Muscle layer of colon (tissue), 2 donors: ENCODE data around the gene MAP2K4.
"Not testable (repeated sequence)": the region's sequence is repeated elsewhere in the genome, so short reads cannot be mapped to it uniquely, and the experiment has no call there.

Source experiments
- H3K27ac ChIP-seq: one replicate; pipeline ENCODE4 v1.7.0; 2013; ENCODE audit warnings: low read depth, mild to moderate bottlenecking, low read length, moderate library complexity
- H3K27me3 ChIP-seq, 2 donors: one replicate each; pipeline ENCODE4 v1.7.0; 2013; ENCODE audit warnings: low read length in 2 of 2, mild to moderate bottlenecking in 2 of 2; ENCODE audit not compliant: insufficient read depth in 2 of 2, control insufficient read depth in 1 of 2
- H3K36me3 ChIP-seq: one replicate; pipeline ENCODE4 v1.7.0; 2013; ENCODE audit warnings: mild to moderate bottlenecking, low read length; ENCODE audit not compliant: insufficient read depth
- H3K4me1 ChIP-seq: one replicate; pipeline ENCODE4 v1.7.0; 2013; ENCODE audit warnings: mild to moderate bottlenecking, low read length; ENCODE audit not compliant: insufficient read depth
- H3K4me3 ChIP-seq, 2 donors: one replicate each; pipeline ENCODE4 v1.7.0; 2013; ENCODE audit warnings: low read length in 2 of 2, low read depth in 1 of 2, mild to moderate bottlenecking in 1 of 2, moderate library complexity in 1 of 2
- H3K9ac ChIP-seq: one replicate; pipeline ENCODE4 v1.7.0; 2013; ENCODE audit warnings: low read length
- H3K9me3 ChIP-seq: one replicate; pipeline ENCODE4 v1.7.0; 2013; ENCODE audit warnings: mild to moderate bottlenecking, low read length
- donor health status: abdominal sarcoma.
- donor health status: Adenocarcinoma of cecum.

MAP2K4 gene

DNA sequence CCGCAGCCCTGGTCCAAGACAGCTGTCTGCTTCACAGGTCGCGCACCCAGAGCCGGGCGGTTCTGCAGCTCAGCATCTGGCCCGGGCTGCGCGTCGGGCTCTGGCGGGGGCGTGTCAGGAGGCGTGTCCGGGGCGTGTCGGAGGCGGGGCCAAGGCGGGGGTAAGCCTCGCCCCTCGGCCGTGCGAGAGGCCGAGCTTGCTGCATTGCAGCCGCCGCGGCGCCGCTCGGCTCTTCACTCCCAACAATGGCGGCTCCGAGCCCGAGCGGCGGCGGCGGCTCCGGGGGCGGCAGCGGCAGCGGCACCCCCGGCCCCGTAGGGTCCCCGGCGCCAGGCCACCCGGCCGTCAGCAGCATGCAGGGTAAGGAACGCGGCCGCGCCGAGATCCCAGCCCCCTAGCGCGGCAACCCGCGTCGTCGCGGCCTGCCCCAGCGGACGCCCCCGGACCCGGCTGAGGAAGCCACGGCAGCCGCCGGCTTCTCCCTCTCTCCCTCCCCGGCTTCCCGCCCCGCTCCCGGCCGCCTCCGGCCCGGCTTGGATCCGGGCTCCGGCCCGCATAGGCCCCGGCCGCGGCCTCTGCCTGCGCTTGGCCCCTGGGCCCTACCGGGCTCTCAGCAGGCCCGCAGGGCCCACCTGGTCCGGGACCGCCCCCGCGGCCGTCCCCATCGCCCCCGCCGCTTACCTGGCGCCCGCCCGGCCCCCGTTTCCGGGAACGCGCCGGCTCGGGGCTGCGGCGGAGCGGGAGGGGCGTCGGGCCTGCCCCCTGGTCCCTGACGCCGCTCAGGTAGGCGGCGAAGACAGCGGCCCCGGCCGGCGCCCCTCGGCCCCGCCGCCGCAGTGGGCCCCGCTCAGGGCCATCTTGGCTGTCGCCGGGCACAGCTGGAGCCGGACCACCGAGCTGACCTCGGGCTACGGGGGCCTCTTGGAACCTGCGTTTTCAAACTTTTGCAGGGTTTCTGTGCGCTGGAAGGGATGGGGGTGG is at the start of gene MAP2K4:
Gene MAP2K4 (plus strand): TSS at position 236 of the 981 bp plus-strand sequence. CDS start 10 bp downstream, at position 246.
- H3K36me3 ChIP-seq = no peaks in the 10 kb centered on the region
- H3K9ac ChIP-seq = peak within 1 kb of the TSS; percentile 65
- no peaks in the 10 kb centered on the region for H3K9me3 ChIP-seq
- peak within 1 kb of the TSS; percentile 82 for H3K27ac ChIP-seq
- peaks cover 30% of the 10 kb centered on the region for H3K4me1 ChIP-seq
- H3K4me3 ChIP-seq = peak within 1 kb of the TSS; percentile 62 to 86
- H3K27me3 ChIP-seq = no peaks in the 10 kb centered on the region

DNA sequence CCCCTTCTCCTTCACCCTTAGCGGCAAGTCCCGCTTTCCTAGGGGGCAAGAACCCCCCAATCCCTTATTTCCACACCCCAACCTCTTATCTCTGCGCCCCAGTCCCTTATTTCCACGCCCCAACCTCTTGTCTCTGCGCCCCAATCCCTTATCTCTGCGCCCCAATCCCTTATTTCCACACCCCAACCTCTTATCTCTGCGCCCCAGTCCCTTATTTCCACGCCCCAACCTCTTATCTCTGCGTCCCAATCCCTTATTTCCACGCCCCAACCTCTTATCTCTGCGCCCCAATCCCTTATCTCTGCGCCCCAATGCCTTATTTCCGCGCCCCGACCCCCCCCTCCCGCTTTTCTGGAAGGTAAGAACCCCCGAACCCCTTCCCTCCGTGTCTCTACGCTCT is 47.9 kb upstream of the MAP2K4 start:
- H3K36me3 ChIP-seq, H3K27me3 ChIP-seq, H3K9me3 ChIP-seq, H3K27ac ChIP-seq, H3K4me3 ChIP-seq, H3K9ac ChIP-seq, H3K4me1 ChIP-seq: not testable (repeated sequence)

DNA sequence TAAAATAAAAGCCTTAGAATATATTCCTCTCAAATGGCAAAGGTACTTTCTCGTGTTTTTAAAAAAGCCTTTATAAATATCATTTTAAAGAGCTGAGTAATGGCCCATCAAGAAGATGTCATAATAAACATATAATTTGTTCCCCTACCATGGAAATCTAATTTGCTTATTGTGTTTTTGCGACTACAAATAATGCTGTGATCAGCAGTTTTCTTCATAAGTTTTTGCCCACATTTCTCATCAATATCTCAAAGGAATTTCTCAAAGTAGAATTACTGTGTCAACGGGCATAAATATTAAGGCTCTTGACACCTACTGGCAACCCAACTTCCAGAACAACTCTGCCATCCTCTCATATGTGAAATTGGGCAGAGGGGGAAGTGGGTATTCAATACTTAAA is 40.9 kb upstream of the MAP2K4 start:
- H3K36me3 ChIP-seq = peaks cover 40% of the 10 kb centered on the region
- H3K4me1 ChIP-seq = no peaks in the 10 kb centered on the region
- no peak overlapping the region for H3K9ac ChIP-seq
- H3K4me3 ChIP-seq = no peak overlapping the region
- H3K9me3 ChIP-seq = no peaks in the 10 kb centered on the region
- H3K27me3 ChIP-seq = no peaks in the 10 kb centered on the region
- H3K27ac ChIP-seq = no peak overlapping the region

DNA sequence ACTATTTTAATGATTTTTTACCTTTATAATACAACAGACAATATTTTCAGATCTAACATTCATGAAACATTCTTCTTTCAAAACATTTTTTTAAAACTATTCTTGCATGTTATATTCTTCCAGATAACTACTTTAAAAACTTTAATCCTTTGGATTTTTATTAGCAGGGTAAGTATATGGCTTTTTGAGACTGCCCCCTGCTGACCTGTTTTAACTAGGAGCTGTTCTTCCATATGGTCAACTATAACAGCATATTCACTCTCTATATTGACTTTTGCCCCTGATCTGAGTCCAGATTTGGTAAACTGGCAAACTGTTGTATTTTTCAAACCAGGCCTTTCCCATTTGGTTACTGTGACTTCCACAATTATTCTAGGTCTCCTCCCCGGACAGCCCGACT is 39.9 kb upstream of the MAP2K4 start:
- H3K9ac ChIP-seq = no peak overlapping the region

DNA sequence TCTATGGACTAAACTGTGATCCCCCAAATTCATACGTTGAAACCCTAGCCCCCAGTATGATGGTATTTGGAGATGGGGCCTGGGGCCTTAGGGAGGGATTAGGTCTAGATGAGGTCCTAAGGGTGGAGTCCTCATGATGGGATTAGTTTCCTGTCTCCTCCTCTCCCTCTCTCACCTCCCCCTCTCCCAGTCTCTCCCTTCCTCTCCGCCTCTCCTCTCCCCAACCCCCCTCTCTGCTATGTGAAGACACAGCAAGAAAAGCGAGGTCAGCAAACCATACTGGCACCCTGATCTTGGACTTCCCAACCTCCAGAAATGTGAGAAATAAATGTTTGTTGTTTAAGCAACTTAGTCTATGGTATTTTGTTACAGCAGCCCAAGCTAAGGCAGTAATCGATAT is 38.8 kb upstream of the MAP2K4 start:
- Histone ChIP-seq H3K4me1 (no peaks in the 10 kb centered on the region), H3K36me3 (peaks cover 40% of the 10 kb centered on the region), H3K4me3 (no peak overlapping the region), H3K27ac (no peak overlapping the region), H3K9ac (no peak overlapping the region), H3K9me3 (no peaks in the 10 kb centered on the region), H3K27me3 (no peaks in the 10 kb centered on the region)

More for the DNA sequence above, 39.9 kb upstream of the MAP2K4 start:
- Histone ChIP-seq H3K4me3 (no peak overlapping the region), H3K27me3 (no peaks in the 10 kb centered on the region), H3K36me3 (peaks cover 40% of the 10 kb centered on the region), H3K4me1 (no peaks in the 10 kb centered on the region), H3K9me3 (no peaks in the 10 kb centered on the region), H3K27ac (no peak overlapping the region)

DNA sequence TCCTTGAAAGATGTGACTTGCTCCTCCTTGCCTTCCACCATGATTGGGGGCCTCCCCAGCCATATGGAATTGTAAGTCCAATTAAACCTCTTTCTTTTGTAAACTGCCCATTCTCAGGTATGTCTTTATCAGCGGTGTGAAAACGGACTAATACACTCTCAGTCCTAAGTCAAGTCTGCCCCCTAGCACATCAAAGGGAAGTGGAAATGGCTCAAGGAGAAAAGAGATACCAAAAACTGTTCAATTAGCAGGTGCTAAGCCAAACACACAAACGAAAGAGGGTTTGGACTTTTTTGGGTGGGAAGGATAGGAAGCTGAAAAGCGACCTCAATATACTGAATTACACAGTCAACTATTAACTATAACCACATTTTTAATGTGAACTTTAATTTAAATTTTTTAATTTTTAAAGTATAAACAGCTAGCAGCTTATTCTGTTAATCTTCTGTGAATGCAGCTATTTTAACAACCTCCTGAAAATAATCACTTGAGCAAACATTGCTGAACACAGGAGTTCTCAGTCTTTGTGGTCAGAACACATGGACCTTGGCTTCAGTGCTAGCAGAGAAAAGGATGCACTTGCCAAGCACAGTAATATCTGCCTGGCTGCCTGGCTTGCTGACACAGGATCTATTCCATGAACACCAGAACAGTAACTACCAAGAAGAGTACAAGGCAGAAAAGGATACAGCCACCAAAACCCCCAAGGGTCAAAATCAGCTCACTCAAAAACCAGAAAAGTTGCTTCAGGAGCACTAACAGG is 34.3 kb upstream of the MAP2K4 start:
- Histone ChIP-seq H3K4me3 (no peak overlapping the region), H3K27ac (no peak overlapping the region), H3K27me3 (no peaks in the 10 kb centered on the region), H3K9me3 (no peaks in the 10 kb centered on the region), H3K36me3 (peaks cover 37% of the 10 kb centered on the region), H3K4me1 (no peaks in the 10 kb centered on the region), H3K9ac (no peak overlapping the region)

DNA sequence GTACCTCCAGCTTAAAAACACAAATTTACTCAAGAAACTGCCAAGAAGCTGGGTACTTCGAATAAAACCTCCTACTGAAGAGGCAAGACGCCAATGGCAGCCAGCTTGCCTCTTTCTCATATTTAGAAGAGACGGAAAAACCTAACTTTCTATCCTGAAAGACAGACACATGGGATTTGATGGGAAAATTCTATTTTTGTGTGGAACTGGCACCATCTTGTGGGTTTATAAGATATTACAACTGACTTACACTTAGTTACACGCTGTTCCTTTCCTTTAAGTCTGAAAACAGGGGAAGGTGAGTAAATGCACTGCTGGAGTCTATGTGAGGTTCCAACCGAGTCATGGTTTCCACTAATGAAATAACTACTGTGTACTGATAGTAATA is 33.7 kb upstream of the MAP2K4 start:
- H3K27me3 ChIP-seq = no peaks in the 10 kb centered on the region
- H3K36me3 ChIP-seq = peaks cover 39% of the 10 kb centered on the region
- H3K4me1 ChIP-seq = no peaks in the 10 kb centered on the region
- no peak overlapping the region for H3K4me3 ChIP-seq
- no peaks in the 10 kb centered on the region for H3K9me3 ChIP-seq
- no peak overlapping the region for H3K27ac ChIP-seq
- no peak overlapping the region for H3K9ac ChIP-seq

DNA sequence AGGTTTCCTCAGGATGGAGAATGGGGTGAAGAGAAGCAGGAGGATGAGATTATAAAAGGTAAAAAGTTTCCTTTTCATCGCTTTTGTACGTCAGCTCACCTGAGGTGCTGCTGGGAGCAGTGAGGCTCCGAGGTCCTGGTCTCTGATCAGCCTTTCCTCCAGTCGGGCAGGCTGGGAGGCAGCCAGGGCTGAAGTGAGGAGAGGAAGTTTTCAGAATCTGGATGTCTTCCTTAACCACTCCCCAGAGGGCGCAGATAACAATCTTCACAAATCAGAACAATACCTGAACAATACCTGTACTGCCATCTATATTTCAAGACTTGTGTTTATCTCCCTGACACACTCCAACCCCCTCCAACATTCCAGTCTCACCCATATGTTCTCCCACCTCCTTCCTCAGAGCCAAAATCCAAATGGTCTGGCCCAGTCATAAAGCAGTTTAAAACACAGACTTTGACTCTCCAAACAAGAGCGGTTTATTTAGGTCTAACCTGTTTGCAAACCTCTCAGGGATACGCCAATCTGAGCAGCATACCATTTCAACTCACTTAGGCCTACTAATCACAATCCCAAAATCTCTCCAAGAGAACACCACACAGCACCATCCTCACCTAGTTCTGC is 30.2 kb upstream of the MAP2K4 start:
- H3K9me3 ChIP-seq = no peaks in the 10 kb centered on the region
- no peaks in the 10 kb centered on the region for H3K4me1 ChIP-seq
- H3K9ac ChIP-seq = no peak overlapping the region
- H3K4me3 ChIP-seq = no peak overlapping the region
- peaks cover 24% of the 10 kb centered on the region for H3K36me3 ChIP-seq
- H3K27ac ChIP-seq = no peak overlapping the region
- no peaks in the 10 kb centered on the region for H3K27me3 ChIP-seq

DNA sequence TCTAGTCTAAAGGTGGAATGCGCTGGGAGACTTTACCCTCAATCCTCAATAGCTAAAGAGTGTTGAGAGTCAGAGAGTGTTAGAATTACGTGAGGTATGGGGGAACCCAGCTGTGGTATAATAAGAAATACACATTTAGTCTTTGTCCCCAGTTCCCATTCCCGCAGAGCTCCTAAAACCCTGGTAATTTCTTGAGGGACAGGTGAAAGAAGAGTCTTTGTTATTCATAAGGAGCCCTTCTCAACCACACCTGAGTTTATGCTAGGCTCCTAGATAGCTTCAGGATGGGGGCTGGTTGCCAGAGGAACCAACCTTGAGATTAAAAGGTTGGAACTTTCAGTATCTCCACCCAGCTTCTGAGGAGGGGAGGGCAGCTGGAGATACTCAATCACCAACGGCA is 29.2 kb upstream of the MAP2K4 start:
- H3K9me3 ChIP-seq = no peaks in the 10 kb centered on the region
- peaks cover 24% of the 10 kb centered on the region for H3K36me3 ChIP-seq
- no peak overlapping the region for H3K9ac ChIP-seq
- no peaks in the 10 kb centered on the region for H3K27me3 ChIP-seq
- H3K4me3 ChIP-seq = no peak overlapping the region
- H3K4me1 ChIP-seq = no peaks in the 10 kb centered on the region
- no peak overlapping the region for H3K27ac ChIP-seq

DNA sequence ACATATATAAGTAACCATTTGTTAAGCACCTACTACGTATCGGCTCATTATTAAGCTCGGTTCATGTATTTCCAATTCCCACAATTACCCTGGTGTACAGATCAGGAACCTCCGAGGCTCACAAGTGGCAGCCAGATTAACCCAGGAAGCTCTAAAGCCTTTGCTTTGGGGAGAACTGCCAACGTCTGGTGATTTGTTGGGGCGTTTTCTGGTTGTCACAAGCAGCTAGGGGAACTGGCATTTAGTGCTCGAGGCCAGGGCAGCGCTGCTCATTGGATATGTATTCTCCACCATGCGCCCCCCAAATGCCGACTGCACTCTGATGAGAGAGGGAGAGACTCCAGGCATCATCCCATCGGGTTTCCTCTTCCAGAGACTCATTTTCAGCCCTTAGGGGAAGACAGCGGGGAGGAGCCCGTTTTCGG is 23.9 kb upstream of the MAP2K4 start:
- Histone ChIP-seq H3K4me1 (no peaks in the 10 kb centered on the region), H3K27me3 (no peaks in the 10 kb centered on the region), H3K9ac (peak overlapping the region; percentile 78), H3K36me3 (peaks cover 8% of the 10 kb centered on the region), H3K9me3 (no peaks in the 10 kb centered on the region), H3K27ac (peak overlapping the region; percentile 97), H3K4me3 (peak overlapping the region; percentile 80 to 93)
